DND-41 (cell line): ENCODE results near the gene SYNPO.

ENCODE experiments used
- ATAC-seq: fragments of 200-7000 bp; cut with Tn5 transposase; 3 replicates; pipeline ENCODE4 v1.9.1; 2021; ENCODE audit warnings: low read depth; ENCODE audit not compliant: insufficient read depth
- DNase-seq: peaks from one replicate; pipeline ENCODE4 v3.0.0-alpha.2; 2020
- H2AFZ ChIP-seq: 2 replicates; pipeline ENCODE4 v1.6.0; 2012; ENCODE audit warnings: low read depth, low read length
- H3K27ac ChIP-seq: 2 replicates; pipeline ENCODE4 v1.5.1; 2012; ENCODE audit warnings: low read length, inconsistent platforms
- H3K27me3 ChIP-seq: fragments of 200-600 bp; sonication (generic); 2 replicates; pipeline ENCODE4 v1.6.0; 2012; ENCODE audit warnings: low read length, mild to moderate bottlenecking, inconsistent platforms; ENCODE audit not compliant: insufficient read depth, poor library complexity
- H3K36me3 ChIP-seq: 2 replicates; pipeline ENCODE4 v1.5.1; 2012; ENCODE audit warnings: low read length, inconsistent platforms; ENCODE audit not compliant: insufficient read depth
- H3K4me1 ChIP-seq: 2 replicates; pipeline ENCODE4 v1.5.1; 2012; ENCODE audit warnings: mild to moderate bottlenecking, low read length; ENCODE audit not compliant: insufficient read depth
- H3K4me2 ChIP-seq: 2 replicates; pipeline ENCODE4 v1.6.0; 2012; ENCODE audit warnings: mild to moderate bottlenecking, moderate library complexity, low read length, inconsistent platforms; ENCODE audit not compliant: insufficient read depth
- H3K4me3 ChIP-seq, 2 experiments: fragments of 200-600 bp in 1 of 2; shearing (Covaris generic) in 1 of 2; 2 replicates each; pipeline ENCODE4 v1.5.1; 2012 to 2016; ENCODE audit warnings: inconsistent platforms in 2 of 2, low read length in 2 of 2, mild to moderate bottlenecking in 2 of 2, low read depth in 1 of 2, moderate library complexity in 1 of 2
- H3K79me2 ChIP-seq: 2 replicates; pipeline ENCODE4 v1.6.0; 2012; ENCODE audit warnings: low read length, inconsistent platforms; ENCODE audit not compliant: insufficient read depth
- H3K9ac ChIP-seq: 2 replicates; pipeline ENCODE4 v1.6.0; 2012; ENCODE audit warnings: low read depth, mild to moderate bottlenecking, inconsistent platforms, low read length, moderate library complexity
- H3K9me3 ChIP-seq: 2 replicates; pipeline ENCODE4 v1.5.1; 2012; ENCODE audit warnings: low read length, moderate library complexity, mild to moderate bottlenecking, inconsistent platforms; ENCODE audit not compliant: insufficient read depth, severe bottlenecking
- H4K20me1 ChIP-seq: 2 replicates; pipeline ENCODE4 v1.6.0; 2012; ENCODE audit warnings: low read length; ENCODE audit not compliant: insufficient read depth
- EZH2 ChIP-seq: IDR thresholded peaks from 3 replicates; pipeline ENCODE4 v1.6.1; 2012; ENCODE audit warnings: borderline replicate concordance, low read depth, mild to moderate bottlenecking, moderate library complexity, low read length, inconsistent platforms; ENCODE audit not compliant: severe bottlenecking
- TF ChIP-seq, protein P1 (sequence below): IDR thresholded peaks from 2 replicates; pipeline ENCODE4 v1.5.1; 2012; ENCODE audit warnings: borderline replicate concordance, low read length, moderate library complexity, mild to moderate bottlenecking; ENCODE audit not compliant: poor library complexity, severe bottlenecking; ENCODE audit errors: extremely low read depth

The SYNPO gene

GRCh38 chr5:150656191-150657132 is 16.0 kb downstream of the SYNPO start:
- peak overlapping the region; percentile 79 for H3K27ac ChIP-seq
- peak; percentile 87 for ATAC-seq

GRCh38 chr5:150658121-150658520 is 17.7 kb downstream of the SYNPO start:
- Histone ChIP-seq H3K4me2 (no peak overlapping the region), H2AFZ (no peak overlapping the region), H3K79me2 (no peaks in the 10 kb centered on the region), H3K27ac (no peak overlapping the region), H4K20me1 (no peaks in the 10 kb centered on the region), H3K4me1 (peaks cover 24% of the 10 kb centered on the region), H3K9ac (no peak overlapping the region), H3K36me3 (no peaks in the 10 kb centered on the region), H3K27me3 (peaks cover 17% of the 10 kb centered on the region), H3K9me3 (no peaks in the 10 kb centered on the region), H3K4me3 (no peak overlapping the region)
- no peak for ATAC-seq
- TF ChIP-seq EZH2: no peak
- TF ChIP-seq, protein P1, sequence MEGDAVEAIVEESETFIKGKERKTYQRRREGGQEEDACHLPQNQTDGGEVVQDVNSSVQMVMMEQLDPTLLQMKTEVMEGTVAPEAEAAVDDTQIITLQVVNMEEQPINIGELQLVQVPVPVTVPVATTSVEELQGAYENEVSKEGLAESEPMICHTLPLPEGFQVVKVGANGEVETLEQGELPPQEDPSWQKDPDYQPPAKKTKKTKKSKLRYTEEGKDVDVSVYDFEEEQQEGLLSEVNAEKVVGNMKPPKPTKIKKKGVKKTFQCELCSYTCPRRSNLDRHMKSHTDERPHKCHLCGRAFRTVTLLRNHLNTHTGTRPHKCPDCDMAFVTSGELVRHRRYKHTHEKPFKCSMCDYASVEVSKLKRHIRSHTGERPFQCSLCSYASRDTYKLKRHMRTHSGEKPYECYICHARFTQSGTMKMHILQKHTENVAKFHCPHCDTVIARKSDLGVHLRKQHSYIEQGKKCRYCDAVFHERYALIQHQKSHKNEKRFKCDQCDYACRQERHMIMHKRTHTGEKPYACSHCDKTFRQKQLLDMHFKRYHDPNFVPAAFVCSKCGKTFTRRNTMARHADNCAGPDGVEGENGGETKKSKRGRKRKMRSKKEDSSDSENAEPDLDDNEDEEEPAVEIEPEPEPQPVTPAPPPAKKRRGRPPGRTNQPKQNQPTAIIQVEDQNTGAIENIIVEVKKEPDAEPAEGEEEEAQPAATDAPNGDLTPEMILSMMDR: no peak
- DNase-seq: no peak

More at GRCh38 chr5:150656191-150657132, 16.0 kb downstream of the SYNPO start:
- Histone ChIP-seq H3K4me1 (peaks cover 24% of the 10 kb centered on the region), H3K4me2 (peak overlapping the region; percentile 97), H3K9ac (peak overlapping the region; percentile 75), H3K79me2 (no peaks in the 10 kb centered on the region), H3K9me3 (no peaks in the 10 kb centered on the region), H3K36me3 (no peaks in the 10 kb centered on the region), H4K20me1 (no peaks in the 10 kb centered on the region), H3K4me3 (peak overlapping the region; percentile 43 to 84; a peak in 3 of 4 replicates), H3K27me3 (peaks cover 6% of the 10 kb centered on the region), H2AFZ (peak overlapping the region; percentile 99)
- DNase-seq: peak; percentile 88
- TF ChIP-seq, protein P1: peak; percentile 73
- TF ChIP-seq EZH2: no peak

- TF ChIP-seq EZH2: no peak
- TF ChIP-seq, protein P1: no peak
- Histone ChIP-seq H4K20me1 (no peaks in the 10 kb centered on the region), H3K4me3 (no peak overlapping the region), H3K27ac (no peak overlapping the region), H3K79me2 (no peaks in the 10 kb centered on the region), H3K9ac (no peak overlapping the region), H3K36me3 (no peaks in the 10 kb centered on the region), H3K27me3 (peaks cover 17% of the 10 kb centered on the region), H3K4me1 (peaks cover 24% of the 10 kb centered on the region), H3K4me2 (no peak overlapping the region), H3K9me3 (no peaks in the 10 kb centered on the region), H2AFZ (no peak overlapping the region)
- DNase-seq: no peak
- ATAC-seq: no peak
Measured at GRCh38 chr5:150658699-150659265, 18.3 kb downstream of the SYNPO start.
